Cerebellar cortex (tissue), 1 donor: Measurements from ENCODE around the gene GPLD1.
"Not testable (repeated sequence)": the region's sequence is repeated elsewhere in the genome, so short reads cannot be mapped to it uniquely, and the experiment has no call there.

Experiments
- DNase-seq: peaks from one replicate; pipeline ENCODE4 v3.0.0-alpha.2; 2015; ENCODE audit warnings: low spot score

GPLD1 gene

DNA sequence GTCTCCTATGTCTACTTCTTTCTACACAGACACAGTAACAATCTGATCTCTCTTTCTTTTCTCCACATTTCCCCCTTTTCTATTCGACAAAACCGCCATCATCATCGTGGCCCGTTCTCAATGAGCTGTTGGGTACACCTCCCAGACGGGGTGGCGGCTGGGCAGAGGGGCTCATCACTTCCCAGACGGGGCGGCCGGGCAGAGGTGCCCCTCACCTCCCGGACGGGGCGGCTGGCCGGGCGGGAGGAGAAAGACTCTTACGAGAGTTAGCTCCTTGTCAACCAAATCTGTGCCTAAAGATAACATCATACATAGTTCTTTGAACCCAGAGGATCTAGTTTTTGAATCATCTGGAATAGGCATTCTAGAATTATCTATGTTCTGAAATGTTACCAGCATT lies 74.8 kb downstream of the GPLD1 start:
- DNase-seq: not testable (repeated sequence)

DNA sequence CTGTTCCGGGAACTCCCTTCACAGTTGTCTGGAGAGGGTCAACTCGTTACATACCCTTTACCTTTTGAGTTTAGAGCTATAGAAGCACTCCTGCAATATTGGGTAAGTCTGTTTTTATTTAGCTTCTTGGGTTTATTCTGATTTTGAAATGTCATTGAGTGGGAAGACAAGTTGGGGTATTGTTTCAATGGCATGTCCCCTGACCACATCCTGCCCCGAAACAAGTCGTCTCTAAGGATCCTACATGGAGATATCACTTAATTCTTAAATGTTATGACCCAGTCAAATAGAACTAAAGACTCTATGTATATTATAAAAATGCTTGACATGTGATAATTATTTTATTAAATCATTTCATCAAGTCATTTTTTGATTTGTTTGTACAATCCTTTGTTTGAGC lies 77.1 kb downstream of the GPLD1 start:
- no peak for DNase-seq

DNA sequence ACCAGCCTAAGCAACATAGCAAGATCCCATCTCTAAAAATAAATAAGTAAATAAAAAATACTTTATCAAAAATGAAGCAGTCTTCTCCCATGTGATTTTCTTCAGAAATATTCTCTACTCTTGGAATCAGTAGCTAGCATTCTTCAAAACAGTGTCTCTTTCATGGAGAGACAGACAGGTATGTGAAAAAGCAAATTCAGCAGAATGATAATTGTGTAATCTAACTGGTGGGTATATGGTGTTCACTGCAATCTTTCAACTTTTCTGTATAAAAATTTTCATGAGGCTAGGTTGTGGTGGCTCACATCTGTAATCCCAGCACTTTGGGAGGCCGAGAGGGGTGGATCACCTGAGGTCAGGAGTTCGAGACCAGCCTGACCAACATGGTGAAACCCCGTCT lies 78.8 kb downstream of the GPLD1 start:
- DNase-seq: no peak

DNA sequence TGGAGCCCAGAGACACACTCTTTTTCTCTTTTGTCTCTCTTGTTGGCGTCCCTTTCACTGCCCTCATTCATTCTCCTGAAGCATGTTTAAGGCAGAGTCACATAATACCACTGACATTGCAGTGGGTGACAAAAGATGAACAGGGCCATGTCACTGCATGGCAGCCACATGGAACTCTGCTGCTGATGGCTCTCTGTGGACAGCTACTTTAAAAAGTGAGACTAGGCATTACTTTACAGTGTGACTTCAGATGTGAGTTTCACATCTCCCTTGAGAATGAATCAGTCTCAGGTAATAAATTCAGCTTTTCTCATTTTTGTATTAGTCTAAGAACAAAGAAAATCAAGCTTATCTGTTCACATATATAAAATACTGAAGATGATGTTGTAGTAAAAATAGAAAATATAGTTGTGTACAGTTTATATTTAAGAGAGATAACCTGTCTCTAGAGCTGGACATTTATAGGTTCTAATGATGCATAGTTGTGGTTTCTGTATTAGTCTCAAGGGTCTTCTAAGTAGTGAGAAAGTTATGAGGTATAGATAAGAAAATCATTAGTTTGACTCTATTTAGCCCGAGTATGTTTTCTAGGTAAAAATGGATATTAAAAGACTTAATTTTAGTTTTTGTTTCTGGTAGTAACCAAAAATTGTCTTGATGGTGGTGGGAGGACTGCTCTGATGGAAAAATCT lies 80.5 kb downstream of the GPLD1 start:
- DNase-seq: no peak

DNA sequence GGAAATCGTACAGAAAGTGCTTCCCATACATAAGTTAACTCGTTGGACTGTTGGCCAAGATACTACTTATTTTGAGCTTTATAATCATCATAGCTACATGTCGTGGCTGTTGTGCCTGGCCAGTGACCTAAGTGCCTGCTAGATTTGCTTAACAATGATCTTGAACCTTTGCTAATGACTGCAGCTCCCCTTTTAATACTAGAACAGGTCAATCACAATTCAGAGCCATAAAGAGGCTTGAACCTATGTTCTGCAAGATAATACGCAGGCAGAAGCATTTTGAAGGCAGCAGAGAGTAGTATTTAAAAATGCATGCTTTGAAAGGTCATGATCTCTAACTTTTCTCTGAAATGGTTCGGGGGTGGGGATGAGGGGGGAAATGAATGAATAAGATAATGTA lies 84.1 kb downstream of the GPLD1 start:
- no peak for DNase-seq

DNA sequence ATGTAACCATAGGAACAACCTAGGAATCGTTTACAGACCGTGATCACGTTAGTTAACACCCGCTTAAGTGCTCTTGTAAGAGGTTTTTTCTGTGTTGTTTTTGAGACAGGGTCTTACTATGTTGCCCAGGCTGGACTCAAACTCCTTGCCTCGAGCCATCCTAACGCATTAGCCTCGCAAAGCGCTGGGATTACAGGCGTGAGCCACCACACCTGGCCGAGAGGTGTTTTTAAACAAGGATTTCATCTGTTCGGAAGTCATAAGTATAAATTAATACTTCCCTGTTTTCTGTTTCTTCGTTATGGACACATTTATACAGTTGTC lies 85.9 kb downstream of the GPLD1 start:
- no peak for DNase-seq

DNA sequence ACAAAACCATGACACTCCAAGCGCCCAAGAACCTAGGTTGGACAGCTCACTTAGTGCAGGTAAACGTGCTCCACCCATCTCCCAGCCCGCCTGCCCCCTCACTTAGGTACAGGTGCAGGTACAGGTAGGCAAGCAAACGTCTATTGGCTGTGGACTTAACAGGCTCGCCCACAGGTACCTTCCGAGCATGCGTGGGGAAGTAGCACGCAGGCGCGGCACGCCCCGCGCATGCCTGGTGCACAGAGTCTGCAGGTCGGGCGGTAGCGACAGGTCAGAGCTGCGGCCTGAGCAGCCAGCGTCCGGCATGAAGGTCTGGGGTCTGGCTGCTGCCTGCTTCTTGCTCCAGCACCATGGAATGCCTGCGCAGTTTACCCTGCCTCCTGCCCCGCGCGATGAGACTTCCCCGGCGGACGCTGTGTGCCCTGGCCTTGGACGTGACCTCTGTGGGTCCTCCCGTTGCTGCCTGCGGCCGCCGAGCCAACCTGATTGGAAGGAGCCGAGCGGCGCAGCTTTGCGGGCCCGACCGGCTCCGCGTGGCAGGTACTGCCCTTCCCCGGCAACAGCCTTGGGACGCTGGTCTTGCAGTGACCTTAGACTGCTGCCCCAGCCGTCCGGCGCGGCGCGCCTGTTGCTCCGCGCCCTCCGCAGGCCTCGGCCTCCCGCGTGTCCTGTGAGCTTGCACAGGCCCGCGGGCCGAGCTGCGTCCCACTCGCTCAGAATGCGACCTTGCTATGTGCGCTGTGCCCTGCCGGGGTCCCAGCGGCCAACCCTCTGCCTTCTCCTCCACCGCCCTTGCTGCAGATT lies 86.5 kb downstream of the GPLD1 start, which contains the start of gene MRS2:
MRS2 (plus strand) TSS at position 240 of the 804 bp plus-strand sequence; CDS start at position 351, 111 bp downstream.
- DNase-seq: peak; percentile 92

DNA sequence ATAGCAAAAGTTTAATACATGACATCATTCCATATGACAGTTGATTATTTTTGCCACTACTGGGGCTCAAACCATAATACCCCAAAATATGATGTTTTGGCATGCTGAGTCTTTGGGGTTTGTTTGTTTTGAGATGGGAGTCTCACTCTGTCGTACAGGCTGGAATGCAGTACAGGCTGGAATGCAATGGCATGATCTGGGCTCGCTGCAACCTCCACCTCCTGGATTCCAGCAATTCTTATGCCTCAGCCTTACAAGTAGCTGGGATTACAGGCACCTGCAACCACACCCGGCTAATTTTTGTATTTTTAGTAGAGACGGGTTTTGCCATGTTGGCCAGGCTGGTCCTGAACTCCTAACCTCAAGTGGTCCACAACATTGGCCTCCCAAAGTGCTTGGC lies 87.9 kb downstream of the GPLD1 start:
- DNase-seq: no peak

DNA sequence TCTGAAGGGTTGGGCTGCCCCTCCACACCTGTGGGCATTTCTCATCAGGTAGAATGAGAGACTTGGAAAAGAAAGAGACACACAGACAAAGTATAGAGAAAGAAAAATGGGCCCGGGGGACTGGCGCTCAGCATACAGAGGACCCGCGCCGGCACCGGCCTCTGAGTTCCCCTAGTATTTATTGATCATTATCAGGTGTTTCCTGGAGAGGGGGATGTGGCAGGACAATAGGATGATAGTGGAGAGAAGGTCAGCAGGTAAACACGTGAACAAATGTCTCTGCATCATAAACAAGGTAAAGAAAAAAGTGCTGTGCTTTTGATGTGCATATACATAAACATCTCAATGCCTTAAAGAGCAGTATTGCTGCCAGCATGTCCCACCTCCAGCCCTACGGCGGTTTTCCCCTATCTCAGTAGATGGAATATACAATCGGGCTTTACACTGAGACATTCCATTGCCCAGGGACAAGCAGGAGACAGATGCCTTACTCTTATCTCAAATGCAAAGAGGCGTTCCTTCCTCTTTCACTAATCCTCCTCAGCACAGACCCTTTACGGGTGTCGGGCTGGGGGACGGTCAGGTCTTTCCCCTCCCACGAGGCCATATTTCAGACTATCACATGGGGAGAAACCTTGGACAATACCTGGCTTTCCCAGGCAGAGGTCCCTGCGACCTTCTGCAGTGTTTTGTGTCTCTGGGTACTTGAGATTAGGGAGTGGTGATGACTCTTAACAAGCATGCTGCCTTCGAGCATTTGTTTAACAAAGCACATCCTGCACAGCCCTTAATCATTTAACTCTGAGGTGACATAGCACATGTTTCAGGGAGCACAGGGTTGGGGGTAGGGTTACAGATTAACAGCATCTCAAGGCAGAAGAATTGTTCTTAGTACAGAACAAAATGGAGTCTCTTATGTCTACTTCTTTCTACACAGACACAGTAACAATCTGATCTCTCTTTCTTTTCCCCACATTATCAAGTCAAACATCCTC lies 89.0 kb downstream of the GPLD1 start:
- not testable (repeated sequence) for DNase-seq

DNA sequence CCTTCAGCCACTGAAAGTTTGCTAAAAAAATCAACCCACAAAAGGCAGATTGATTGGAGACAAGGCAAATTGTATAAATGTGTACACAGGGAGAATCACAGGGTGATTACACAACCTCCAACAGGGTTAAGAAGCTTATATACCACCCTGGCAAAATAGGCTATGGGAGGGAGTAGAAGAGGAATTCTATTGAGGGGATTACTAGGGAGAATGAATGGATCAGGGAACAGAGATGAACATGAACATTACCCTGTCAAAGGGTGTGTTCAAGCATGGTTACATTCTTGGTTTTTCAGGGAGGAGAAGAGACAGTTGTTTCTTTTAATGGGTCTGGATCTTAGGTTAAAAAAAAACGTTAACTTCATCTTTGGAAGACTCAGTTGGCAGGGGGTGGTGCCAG lies 91.7 kb downstream of the GPLD1 start:
- DNase-seq: no peak

DNA sequence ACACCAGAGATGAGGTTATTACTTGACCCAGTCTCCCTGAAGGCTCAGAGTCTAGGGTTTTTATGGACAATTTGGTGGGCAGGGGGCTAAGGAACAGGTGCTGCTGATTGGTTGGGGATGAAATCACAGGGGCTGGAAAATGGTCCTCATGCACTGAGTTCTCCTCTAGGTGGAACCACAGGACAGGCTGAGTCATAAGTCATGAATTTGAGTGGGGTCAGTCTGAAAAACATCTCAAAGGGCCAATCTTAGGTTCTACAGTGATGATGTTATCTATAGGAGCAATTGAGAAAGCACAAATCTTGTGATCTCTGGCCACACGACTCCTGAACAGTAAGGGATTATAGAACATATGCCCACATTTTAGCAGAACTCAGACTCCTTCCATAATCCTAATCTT lies 92.6 kb downstream of the GPLD1 start:
- no peak for DNase-seq

DNA sequence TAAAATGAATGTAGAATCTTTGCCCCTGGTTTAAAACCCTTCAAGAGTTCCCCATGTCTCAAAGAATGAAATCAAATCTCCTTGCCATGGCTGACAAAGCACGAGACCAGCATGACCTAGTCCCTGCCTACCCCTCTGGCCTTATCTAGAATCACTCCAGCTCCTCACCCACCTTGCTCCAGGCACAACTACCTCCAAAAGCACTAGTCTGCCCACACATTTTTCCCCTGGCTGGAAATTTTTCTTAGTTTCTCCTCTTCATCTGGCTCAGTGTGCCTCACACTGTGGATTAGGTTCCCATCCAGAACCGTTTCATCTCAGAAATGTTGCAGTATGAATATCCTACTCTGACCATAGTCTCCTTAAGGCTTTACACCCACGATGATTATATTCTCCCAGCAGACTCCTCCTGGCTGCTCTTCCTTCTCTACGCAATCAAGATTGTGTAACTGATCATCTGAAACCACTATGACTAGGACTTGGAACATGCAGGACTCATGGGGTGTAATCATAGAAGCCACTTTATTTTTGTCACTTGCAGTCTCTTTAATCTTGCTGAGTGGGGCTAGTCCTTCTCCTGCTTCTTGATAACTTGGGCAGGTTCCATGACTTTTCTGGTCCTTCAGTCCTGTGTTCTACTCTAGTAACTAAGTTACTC lies 94.5 kb downstream of the GPLD1 start:
- DNase-seq: no peak

DNA sequence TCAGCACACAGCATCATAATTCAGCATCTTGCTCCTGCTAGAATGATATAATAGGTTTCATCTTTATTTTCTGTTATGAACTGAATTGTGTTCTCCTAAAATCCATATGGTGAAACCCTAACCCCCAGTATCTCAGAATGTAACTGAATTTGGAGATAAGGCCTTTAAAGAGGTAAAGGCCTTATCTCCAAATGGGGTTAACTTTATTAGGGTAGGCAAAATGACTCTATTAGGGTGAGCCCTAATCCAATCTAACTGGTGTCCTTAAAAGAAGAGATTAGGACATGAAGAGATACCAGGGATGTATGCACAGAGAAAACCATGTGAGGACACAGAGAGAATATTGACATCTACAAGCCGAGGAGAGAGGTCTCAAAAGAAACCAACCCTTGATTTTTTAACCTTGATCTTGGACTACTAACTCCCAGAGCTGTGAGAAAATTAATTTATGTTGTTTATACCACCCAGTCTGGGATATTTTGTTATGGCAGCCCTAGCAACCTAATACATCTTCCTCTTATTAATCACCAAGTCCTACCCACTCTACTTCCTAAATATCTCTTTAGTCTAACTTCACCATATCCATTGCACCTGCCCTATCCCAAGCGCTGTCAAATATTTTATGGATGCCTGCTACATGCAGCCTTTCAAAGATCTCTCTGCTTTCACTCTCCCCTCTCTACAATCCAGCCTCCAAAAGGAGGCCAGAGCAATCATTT lies 95.2 kb downstream of the GPLD1 start:
- no peak for DNase-seq

DNA sequence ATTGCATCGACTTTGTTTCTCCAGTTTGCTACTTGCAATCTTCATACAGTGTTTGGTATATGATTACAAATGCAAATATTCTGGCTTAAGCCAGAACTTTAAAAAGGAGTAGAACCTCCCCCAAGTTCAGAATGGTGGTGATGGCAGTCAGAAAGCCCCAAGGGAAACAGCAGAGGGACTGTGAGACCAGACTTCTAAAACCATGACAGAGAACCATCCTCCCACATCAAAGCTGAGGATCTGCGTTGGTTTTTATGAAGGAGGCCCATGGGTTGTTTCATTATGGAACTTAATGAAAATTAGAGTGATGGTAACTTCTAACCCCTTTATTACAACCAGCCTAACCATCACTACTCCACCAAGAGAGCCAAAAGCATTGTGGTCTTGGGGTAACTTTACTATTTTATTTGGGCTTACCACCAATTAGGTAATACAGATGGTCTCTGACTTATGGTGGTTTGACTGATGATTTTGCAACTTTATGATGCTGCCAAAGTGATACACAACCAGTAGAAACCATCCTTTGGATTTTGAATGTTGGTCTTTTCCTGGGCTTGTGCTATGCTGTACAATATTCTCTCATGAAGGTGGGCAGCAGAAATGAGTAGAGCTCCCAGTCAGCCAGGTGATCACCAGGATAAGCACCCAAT lies 97.5 kb downstream of the GPLD1 start:
- no peak for DNase-seq

DNA sequence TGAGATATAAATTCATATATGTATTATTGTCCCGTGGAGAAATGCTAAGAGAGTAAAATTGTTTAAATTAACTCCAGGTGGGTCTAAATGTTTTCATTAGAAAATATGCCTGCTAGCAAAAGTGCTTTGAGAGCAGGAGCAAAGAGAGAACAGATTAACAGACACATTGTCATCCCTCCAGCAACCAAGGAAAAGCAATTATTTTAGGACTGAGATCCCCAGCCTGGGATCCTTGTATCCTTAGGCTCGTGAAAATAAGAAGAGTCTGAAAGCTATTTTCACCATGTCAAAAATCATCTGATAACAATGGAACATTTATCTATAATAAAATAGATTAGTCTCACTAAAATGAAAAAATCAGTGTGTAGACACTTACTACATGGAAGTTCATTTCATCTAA lies 98.2 kb downstream of the GPLD1 start:
- DNase-seq: no peak

DNA sequence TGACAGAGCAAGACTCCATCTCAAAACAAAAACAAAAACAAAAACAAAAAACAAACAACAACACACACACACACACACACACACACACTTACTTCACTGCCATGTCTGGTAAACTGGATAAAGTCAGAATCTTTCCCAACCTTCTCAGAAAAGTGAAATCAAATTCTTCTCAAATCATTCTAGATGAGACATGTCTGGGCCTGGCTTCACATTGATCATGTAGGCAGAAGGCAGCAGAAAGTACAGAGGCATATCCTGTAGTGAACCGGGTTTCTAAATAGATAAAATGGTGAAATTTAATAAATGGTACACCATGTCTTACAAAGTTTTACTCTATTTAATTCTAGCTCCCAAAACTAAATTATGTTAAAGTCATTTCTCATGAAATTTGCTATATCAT lies 101.6 kb downstream of the GPLD1 start:
- no peak for DNase-seq

DNA sequence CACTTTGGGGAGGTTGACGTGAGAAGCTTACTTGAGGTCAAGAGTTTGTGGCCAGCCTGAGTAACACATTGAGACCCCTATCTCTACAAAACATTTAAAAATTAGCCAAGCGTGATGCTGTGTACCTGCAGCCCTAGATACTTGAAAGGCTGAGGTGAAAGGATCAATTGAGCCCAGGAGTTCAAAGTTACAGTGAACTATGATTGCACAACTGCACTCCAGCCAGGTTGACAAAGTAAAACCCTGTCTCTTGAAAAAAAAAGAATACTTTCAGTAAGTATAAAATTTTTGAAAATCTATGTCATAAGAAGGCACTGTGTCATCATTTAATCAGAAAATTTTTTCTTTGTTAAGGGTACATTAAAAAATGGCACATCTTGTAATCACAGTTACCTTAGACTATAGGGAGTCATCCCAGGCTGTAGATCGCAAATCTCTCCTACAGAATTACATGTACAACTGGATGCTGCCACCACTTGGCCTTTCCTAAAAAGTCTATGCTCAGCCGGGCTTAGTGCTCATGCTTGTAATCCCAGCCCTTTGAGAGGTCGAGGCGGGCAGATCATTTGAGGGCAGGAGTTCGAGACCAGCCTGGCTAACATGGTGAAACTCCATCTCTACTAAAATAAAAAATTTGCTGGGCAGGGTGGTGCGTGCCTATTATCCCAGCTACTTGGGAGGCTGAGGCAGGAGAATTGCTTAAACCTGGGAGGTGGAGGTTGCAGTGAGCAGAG lies 103.7 kb downstream of the GPLD1 start:
- no peak for DNase-seq

DNA sequence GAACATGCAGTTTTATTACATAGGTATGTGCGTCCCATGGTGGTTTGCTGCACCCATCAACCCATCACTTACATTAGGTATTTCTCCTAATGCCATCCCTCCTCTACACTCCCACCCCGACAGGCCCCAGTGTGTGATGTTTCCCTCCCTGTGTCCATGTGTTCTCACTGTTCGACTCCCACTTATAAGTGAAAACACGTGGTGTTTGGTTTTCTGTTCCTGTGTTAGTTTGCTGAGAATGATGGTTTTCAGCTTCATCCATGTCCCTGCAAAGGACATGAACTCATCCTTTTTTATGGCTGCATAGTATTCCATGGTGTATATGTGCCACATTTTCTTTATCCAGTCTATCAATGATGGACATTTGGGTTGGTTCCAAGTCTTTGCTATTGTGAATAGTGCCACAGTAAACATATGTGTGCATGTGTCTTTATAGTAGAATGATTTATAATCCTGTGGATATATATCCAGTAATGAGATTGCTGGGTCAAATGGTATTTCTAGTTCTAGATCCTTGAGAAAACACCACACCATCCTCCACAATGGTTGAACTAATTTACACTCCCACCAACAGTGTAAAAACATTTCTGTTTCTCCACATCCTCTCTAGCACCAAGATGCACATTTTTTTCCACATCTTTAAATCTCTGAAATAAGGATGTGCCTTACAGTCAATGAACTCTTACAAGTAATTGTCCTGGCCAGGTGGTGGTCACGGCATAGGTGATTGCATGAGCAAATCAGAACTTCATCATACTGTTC lies 104.8 kb downstream of the GPLD1 start:
- not testable (repeated sequence) for DNase-seq

DNA sequence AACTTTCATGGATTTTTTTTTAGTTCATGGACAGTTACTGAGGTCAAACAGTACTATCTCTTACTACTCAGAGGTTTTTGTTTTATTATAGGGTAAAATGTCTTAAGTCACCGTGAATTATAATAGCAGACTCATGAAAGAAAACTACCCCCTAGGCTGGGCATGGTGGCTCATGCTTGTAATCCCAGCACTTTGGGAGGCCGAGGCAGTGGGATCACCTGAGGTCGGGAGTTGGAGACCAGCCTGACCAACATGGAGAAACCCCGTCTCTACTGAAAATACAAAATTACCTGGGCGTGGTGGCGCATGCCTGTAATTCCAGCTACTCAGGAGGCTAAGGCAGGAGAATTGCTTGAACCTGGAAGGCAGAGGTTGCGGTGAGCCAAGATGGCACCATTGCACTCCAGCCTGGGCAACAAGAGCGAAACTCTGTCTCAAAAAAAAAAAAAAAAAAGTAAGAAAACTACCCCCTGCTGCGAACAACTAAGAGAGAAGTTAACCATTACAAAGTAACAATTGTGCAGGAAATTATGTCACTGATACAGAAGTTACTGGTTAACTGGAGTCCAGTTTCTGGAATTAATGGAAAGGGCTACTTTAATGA lies 106.4 kb downstream of the GPLD1 start:
- not testable (repeated sequence) for DNase-seq
